Measurements from ENCODE around the gene TIMELESS. TPM values are rescaled to one million over a fixed set of nuclear protein-coding genes. Genes with fewer than 3 reads are reported as not detected.
A peak's percentile ranks its signal among the peaks of the same experiment; 100 is the strongest.
"Not testable (repeated sequence)": the region's sequence is repeated elsewhere in the genome, so short reads cannot be mapped to it uniquely, and the experiment has no call there.

The TIMELESS gene
- total RNA-seq, 1 experiment from 2014 or later: 43.2 TPM

DNA sequence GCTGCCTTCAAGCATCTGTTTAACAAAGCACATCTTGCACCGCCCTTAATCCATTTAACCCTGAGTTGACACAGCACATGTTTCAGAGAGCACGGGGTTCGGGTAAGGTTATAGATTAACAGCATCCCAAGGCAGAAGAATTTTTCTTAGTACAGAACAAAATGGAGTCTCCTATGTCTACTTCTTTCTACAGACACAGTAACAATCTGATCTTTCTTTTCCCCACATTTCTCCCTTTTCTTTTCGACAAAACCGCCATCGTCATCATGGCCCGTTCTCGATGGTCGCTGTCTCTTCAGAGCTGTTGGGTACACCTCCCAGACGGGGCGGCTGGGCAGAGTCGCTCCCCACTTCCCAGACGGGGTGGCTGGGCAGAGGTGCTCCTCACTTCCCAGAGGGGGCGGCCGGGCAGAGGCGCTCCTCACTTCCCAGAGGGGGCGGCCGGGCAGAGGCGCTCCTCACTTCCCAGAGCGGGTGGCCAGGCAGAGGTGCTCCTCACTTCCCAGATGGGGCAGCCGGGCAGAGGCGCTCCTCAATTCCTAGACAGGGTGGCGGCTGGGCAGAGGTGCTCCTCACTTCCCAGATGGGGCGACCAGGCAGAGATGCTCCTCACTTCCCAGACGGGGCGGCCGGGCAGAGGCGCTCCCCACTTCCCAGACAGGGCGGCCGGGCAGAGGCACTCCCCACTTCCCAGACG lies 44.3 kb upstream of the TIMELESS start:
- BruUV-seq (replicated peaks); H3K4me3 Mint-ChIP-seq (ENCODE audit: unreplicated experiment); intact Hi-C loops (cut with micrococcal nuclease; ENCODE audit: unreplicated experiment); H3K27me3 ChIP-seq (replicated peaks; ENCODE audit: control insufficient read depth, insufficient read depth, low read length); H3K9me3 Mint-ChIP-seq (ENCODE audit: unreplicated experiment); DNase-seq; H3K9me3 ChIP-seq; H3K27ac Mint-ChIP-seq (ENCODE audit: unreplicated experiment); POLR2A ChIA-PET; H3K27me3 Mint-ChIP-seq (ENCODE audit: insufficient read depth, unreplicated experiment); H3K36me3 ChIP-seq (ENCODE audit: control insufficient read depth, insufficient read depth, low read length); H3K4me3 ChIP-seq (ENCODE audit: low read depth, low read length); H3K4me1 Mint-ChIP-seq (ENCODE audit: low read depth, unreplicated experiment); H3K4me1 ChIP-seq; H3K36me3 Mint-ChIP-seq (ENCODE audit: insufficient read depth, unreplicated experiment): not testable (repeated sequence)
- CTCF ChIA-PET: interaction anchor here (0.7 kb wide), 1 partner anchor 143 kb away, joined by 7 read pairs; no protein-coding TSS in a partner anchor

GRCh38 chr12:56490360-56490759 lies 41.1 kb upstream of the TIMELESS start:
- Histone ChIP-seq H3K4me3 (ENCODE audit: low read depth, low read length) (no peak overlapping the region), H3K36me3 (ENCODE audit: control insufficient read depth, insufficient read depth, low read length) (no peaks in the 10 kb centered on the region), H3K9me3 (no peaks in the 10 kb centered on the region), H3K27me3 (replicated peaks; ENCODE audit: control insufficient read depth, insufficient read depth, low read length) (no peaks in the 10 kb centered on the region), H3K4me1 (no peaks in the 10 kb centered on the region)
- TF ChIP-seq, protein P1, sequence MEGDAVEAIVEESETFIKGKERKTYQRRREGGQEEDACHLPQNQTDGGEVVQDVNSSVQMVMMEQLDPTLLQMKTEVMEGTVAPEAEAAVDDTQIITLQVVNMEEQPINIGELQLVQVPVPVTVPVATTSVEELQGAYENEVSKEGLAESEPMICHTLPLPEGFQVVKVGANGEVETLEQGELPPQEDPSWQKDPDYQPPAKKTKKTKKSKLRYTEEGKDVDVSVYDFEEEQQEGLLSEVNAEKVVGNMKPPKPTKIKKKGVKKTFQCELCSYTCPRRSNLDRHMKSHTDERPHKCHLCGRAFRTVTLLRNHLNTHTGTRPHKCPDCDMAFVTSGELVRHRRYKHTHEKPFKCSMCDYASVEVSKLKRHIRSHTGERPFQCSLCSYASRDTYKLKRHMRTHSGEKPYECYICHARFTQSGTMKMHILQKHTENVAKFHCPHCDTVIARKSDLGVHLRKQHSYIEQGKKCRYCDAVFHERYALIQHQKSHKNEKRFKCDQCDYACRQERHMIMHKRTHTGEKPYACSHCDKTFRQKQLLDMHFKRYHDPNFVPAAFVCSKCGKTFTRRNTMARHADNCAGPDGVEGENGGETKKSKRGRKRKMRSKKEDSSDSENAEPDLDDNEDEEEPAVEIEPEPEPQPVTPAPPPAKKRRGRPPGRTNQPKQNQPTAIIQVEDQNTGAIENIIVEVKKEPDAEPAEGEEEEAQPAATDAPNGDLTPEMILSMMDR (IDR thresholded peaks at IDR 0.05; ENCODE audit: insufficient read depth in 1 of 2, low read depth in 1 of 2, low read length in 1 of 2, severe bottlenecking in 1 of 2, unreplicated experiment in 1 of 2): no peak
- CTCF ChIA-PET: no interaction called here
- Mint-ChIP-seq H3K9me3 (ENCODE audit: unreplicated experiment) (no peaks in the 10 kb centered on the region), H3K27me3 (ENCODE audit: insufficient read depth, unreplicated experiment) (peaks cover 4% of the 10 kb centered on the region), H3K27ac (ENCODE audit: unreplicated experiment) (no peak overlapping the region), H3K4me1 (ENCODE audit: low read depth, unreplicated experiment) (no peaks in the 10 kb centered on the region), H3K36me3 (ENCODE audit: insufficient read depth, unreplicated experiment) (peaks cover 12% of the 10 kb centered on the region), H3K4me3 (ENCODE audit: unreplicated experiment) (no peak overlapping the region)
- POLR2A ChIA-PET: no interaction called here
- no peak for DNase-seq
- intact Hi-C loops (cut with micrococcal nuclease; ENCODE audit: unreplicated experiment): no loop called here
- no TSS peak for BruUV-seq (replicated peaks)

- Mint-ChIP-seq H3K4me3 (ENCODE audit: unreplicated experiment) (peak within 1 kb of the TSS; percentile 82), H3K36me3 (ENCODE audit: insufficient read depth, unreplicated experiment) (peaks cover 12% of the 10 kb centered on the region), H3K27me3 (ENCODE audit: insufficient read depth, unreplicated experiment) (peaks cover 4% of the 10 kb centered on the region), H3K27ac (ENCODE audit: unreplicated experiment) (peak within 1 kb of the TSS; percentile 83), H3K9me3 (ENCODE audit: unreplicated experiment) (no peaks in the 10 kb centered on the region), H3K4me1 (ENCODE audit: low read depth, unreplicated experiment) (no peaks in the 10 kb centered on the region)
- Histone ChIP-seq H3K36me3 (ENCODE audit: control insufficient read depth, insufficient read depth, low read length) (no peaks in the 10 kb centered on the region), H3K4me1 (no peaks in the 10 kb centered on the region), H3K9me3 (no peaks in the 10 kb centered on the region), H3K4me3 (ENCODE audit: low read depth, low read length) (peak within 1 kb of the TSS; percentile 72), H3K27me3 (replicated peaks; ENCODE audit: control insufficient read depth, insufficient read depth, low read length) (no peaks in the 10 kb centered on the region)
- ChIA-PET CTCF (interaction anchor here (0.5 to 1.1 kb wide), 3 partner anchors 63 to 279 kb away, joined by 3 to 5 read pairs (median 3); no protein-coding TSS in a partner anchor), POLR2A (interaction anchor here (0.6 to 1.3 kb wide), 5 partner anchors 17 to 441 kb away, joined by 3 to 7 read pairs (median 4); partner anchors contain the start of genes NACA, PTGES3 and STAT2)
- intact Hi-C loops (cut with micrococcal nuclease; ENCODE audit: unreplicated experiment): no loop called here
- DNase-seq: peak; percentile 90
- no TSS peak for BruUV-seq (replicated peaks)
- TF ChIP-seq, protein P1 (IDR thresholded peaks at IDR 0.05; ENCODE audit: insufficient read depth in 1 of 2, low read depth in 1 of 2, low read length in 1 of 2, severe bottlenecking in 1 of 2, unreplicated experiment in 1 of 2): no peak
These were observed 39.1 kb upstream of the TIMELESS start, which contains the start of gene GLS2 for GRCh38 chr12:56488041-56488955. Gene GLS2 (minus strand): TSS chr12:56488161. CDS start chr12:56488118, 43 bp downstream.

Measured in Caco-2 (cell line).